GM12878 (cell line): ENCODE data around the gene EMSY. TPM values are rescaled to one million over a fixed set of nuclear protein-coding genes. Genes with fewer than 3 reads are reported as not detected.

Experiments used
- ATAC-seq: fragments of 200-7000 bp; cut with Tn5 transposase; 3 replicates; pipeline ENCODE4 v1.9.1; 2020; ENCODE audit warnings: mild to moderate bottlenecking, moderate library complexity
- BruUV-seq: library from RNA; stranded (reverse); fragments of 400-500 nt; replicated peaks from 2 replicates; lab custom pipeline; 2021; lab: Mats Ljungman, UMichigan
- CTCF ChIA-PET: fragments of 300-600 bp; sonication (Branson Sonifier 250); formaldehyde crosslinking; extraction: SDS; loops from one replicate; lab custom pipeline; 2021; ENCODE audit warnings: inconsistent platforms; lab: Yijun Ruan, JAX
- POLR2A ChIA-PET: fragments of 350-600 bp; formaldehyde crosslinking; extraction: SDS; loops from one replicate; lab custom pipeline; 2021; ENCODE audit warnings: inconsistent platforms; lab: Charles Lee
- RAD21 ChIA-PET: fragments of 300-600 bp; sonication (Branson Sonifier 250); formaldehyde crosslinking; loops from one replicate; lab custom pipeline; 2023; ENCODE audit warnings: antibody characterized with exemption; ENCODE audit not compliant: unreplicated experiment; lab: Charles Lee
- SMC1A ChIA-PET: fragments of 300-600 bp; sonication (Branson Sonifier 250); formaldehyde crosslinking; loops from one replicate; lab custom pipeline; 2023; ENCODE audit not compliant: unreplicated experiment, uncharacterized antibody; lab: Charles Lee
- DNase-seq: peaks from one replicate; pipeline ENCODE4 v3.0.0-alpha.2; 2011; ENCODE audit warnings: low read depth, low spot score
- FAIRE-seq: peaks from 3 replicates; lab custom pipeline; 2011; peaks lifted over from hg19 to GRCh38; lab: Jason Lieb, UNC
- H2AFZ ChIP-seq: 2 replicates; pipeline ENCODE4 v1.6.0; 2011; ENCODE audit warnings: low read depth, low read length, control low read depth; ENCODE audit not compliant: control insufficient read depth
- H3K27ac ChIP-seq: 2 replicates; pipeline ENCODE4 v1.5.1; 2011; ENCODE audit warnings: control low read depth; ENCODE audit not compliant: control insufficient read depth, insufficient read depth
- H3K27me3 ChIP-seq, 2 experiments: replicated peaks in 1 of 2; 2 replicates each; pipeline versions ENCODE4 v1.6.0 to v1.6.1; 2011; ENCODE audit warnings: low read length in 1 of 2; ENCODE audit not compliant: control insufficient read depth in 2 of 2, insufficient read depth in 2 of 2
- H3K36me3 ChIP-seq, 2 experiments: 2 replicates each; pipeline ENCODE4 v1.5.1; 2011; ENCODE audit warnings: low read length in 1 of 2; ENCODE audit not compliant: control insufficient read depth in 2 of 2, insufficient read depth in 2 of 2
- H3K4me1 ChIP-seq: 2 replicates; pipeline ENCODE4 v1.6.1; 2011; ENCODE audit warnings: mild to moderate bottlenecking, low read length, moderate library complexity, mixed read lengths; ENCODE audit not compliant: control insufficient read depth, insufficient read depth
- H3K4me2 ChIP-seq: 2 replicates; pipeline ENCODE4 v1.6.0; 2011; ENCODE audit warnings: control low read depth; ENCODE audit not compliant: control insufficient read depth, insufficient read depth
- H3K4me3 ChIP-seq: fragments of 200-600 bp; sonication (generic); 2 replicates; pipeline ENCODE4 v1.5.1; 2016
- H3K79me2 ChIP-seq: 2 replicates; pipeline ENCODE4 v1.6.0; 2011; ENCODE audit warnings: low read length; ENCODE audit not compliant: control insufficient read depth, insufficient read depth
- H3K9ac ChIP-seq: 2 replicates; pipeline ENCODE4 v1.8.0; 2011; ENCODE audit warnings: low read length, control low read depth, mixed read lengths; ENCODE audit not compliant: control insufficient read depth, insufficient read depth
- H3K9me3 ChIP-seq: replicated peaks from 3 replicates; pipeline ENCODE4 v1.5.1; 2011; ENCODE audit warnings: mild to moderate bottlenecking, low read length; ENCODE audit not compliant: control insufficient read depth, insufficient read depth
- H4K20me1 ChIP-seq: 2 replicates; pipeline ENCODE4 v1.6.0; 2011; ENCODE audit not compliant: control insufficient read depth, insufficient read depth
- BCL11A ChIP-seq: IDR thresholded peaks from 2 replicates; pipeline ENCODE4 v1.6.1; 2011; ENCODE audit warnings: low read depth, low read length
- BCL3 ChIP-seq: IDR thresholded peaks from 2 replicates; pipeline ENCODE4 v1.6.1; 2011; ENCODE audit warnings: borderline replicate concordance, low read depth, mild to moderate bottlenecking, moderate library complexity, low read length; ENCODE audit not compliant: insufficient read depth, poor library complexity, severe bottlenecking
- EGR1 ChIP-seq, 2 experiments: IDR thresholded peaks; 1 replicate in 1 of 2; 2 replicates in 1 of 2; pipeline ENCODE4 v1.6.1; 2011 to 2012; ENCODE audit warnings: low read depth in 2 of 2, low read length in 2 of 2, borderline replicate concordance in 1 of 2, mild to moderate bottlenecking in 1 of 2, moderate library complexity in 1 of 2
- FOXM1 ChIP-seq: IDR thresholded peaks from 2 replicates; pipeline ENCODE4 v1.6.1; 2012; ENCODE audit warnings: low read depth, mild to moderate bottlenecking, inconsistent platforms, low read length, moderate library complexity
- HDAC6 ChIP-seq: fragments of 200-600 bp; sonication (generic); IDR thresholded peaks from one replicate; pipeline ENCODE4 v1.8.0; 2017; ENCODE audit warnings: antibody characterized with exemption; ENCODE audit not compliant: unreplicated experiment
- MYC ChIP-seq: IDR thresholded peaks from 2 replicates; pipeline ENCODE4 v1.6.1; 2011; ENCODE audit warnings: mild to moderate bottlenecking, low read length, moderate library complexity, inconsistent platforms; ENCODE audit not compliant: insufficient read depth, insufficient replicate concordance, insufficient read length, severe bottlenecking
- POU2F2 ChIP-seq: IDR thresholded peaks from 3 replicates; pipeline ENCODE4 v1.6.1; 2011; ENCODE audit warnings: low read depth, mild to moderate bottlenecking, low read length, borderline replicate concordance
- RAD21 ChIP-seq: IDR thresholded peaks from 2 replicates; pipeline ENCODE4 v1.6.1; 2011; ENCODE audit warnings: mild to moderate bottlenecking, low read depth, low read length, moderate library complexity; ENCODE audit not compliant: insufficient read depth
- RELA ChIP-seq: fragments of 450-650 bp; IDR thresholded peaks from 2 replicates; pipeline ENCODE4 v1.8.0; 2014; ENCODE audit warnings: borderline replicate concordance; ENCODE audit not compliant: partially characterized antibody
- SP1 ChIP-seq: IDR thresholded peaks from one replicate; pipeline ENCODE4 v1.6.1; 2011; ENCODE audit warnings: low read depth, low read length
- SREBF1 ChIP-seq: IDR thresholded peaks from 2 replicates; pipeline ENCODE4 v1.6.1; 2012; ENCODE audit warnings: mild to moderate bottlenecking, low read length
- ZBED1 ChIP-seq: IDR thresholded peaks from 2 replicates; pipeline ENCODE4 v1.6.1; 2016; ENCODE audit warnings: borderline replicate concordance
- ZBTB40 ChIP-seq: fragments of 450-650 bp; IDR thresholded peaks from 2 replicates; pipeline ENCODE4 v1.6.1; 2016; ENCODE audit warnings: mild to moderate bottlenecking, moderate library complexity, borderline replicate concordance
- ZNF384 ChIP-seq: IDR thresholded peaks from 2 replicates; pipeline ENCODE4 v1.6.1; 2012; ENCODE audit warnings: low read depth, mild to moderate bottlenecking, low read length, improper control_type of control experiment, borderline replicate concordance
- ZNF622 ChIP-seq: fragments of 450-650 bp; IDR thresholded peaks from 2 replicates; pipeline ENCODE4 v1.6.1; 2017; ENCODE audit warnings: mild to moderate bottlenecking, inconsistent platforms
- ZZZ3 ChIP-seq: IDR thresholded peaks from 2 replicates; pipeline ENCODE4 v1.6.1; 2011; ENCODE audit warnings: low read depth; ENCODE audit not compliant: control insufficient read depth, insufficient read length
- WGBS: methylation state at CpG from one replicate; pipeline ENCODE4 v1.1.6; 2016; ENCODE audit warnings: low lambda C conversion rate; ENCODE audit not compliant: insufficient replicate concordance, insufficient coverage; ENCODE audit errors: missing lambda C conversion rate; 5-methylcytosine and 5-hydroxymethylcytosine counted together
- in situ Hi-C: fragments of 300-500 bp; cut with MboI; formaldehyde crosslinking; loops from 9 replicates; pipeline ENCODE4 v1.14.3; 2018; ENCODE audit warnings: mixed read lengths
- intact Hi-C: fragments of 100-400 bp; cut with micrococcal nuclease; formaldehyde crosslinking; loops from one replicate; pipeline ENCODE4 v1.14.2; 2022; ENCODE audit not compliant: unreplicated experiment
- polyA plus RNA-seq, 11 experiments: library from polyadenylated mRNA; depleted of rRNA in 4 of 11; unstranded in 6 of 11; stranded (reverse) in 5 of 11; fragments of >200 nt; fragmentation: Nextera tagmentation in 4 of 11; fragmentation: Illumina TruSeq in 1 of 11; extraction: Ambion mirVana in 4 of 11; extraction: Trizol in 1 of 11; gene quantifications; 1 replicate in 1 of 11; 2 replicates in 10 of 11; pipeline versions ENCODE4 v1.2.1 to v1.2.3, GENCODE V29; 2011 to 2016; ENCODE audit warnings: inconsistent platforms in 2 of 11, missing spikeins in 2 of 11, low read depth in 1 of 11
- total RNA-seq, 4 experiments: library from RNA; depleted of rRNA in 3 of 4; stranded (reverse); fragments of >200 nt in 3 of 4; fragmentation: Illumina TruSeq in 1 of 4; extraction: Trizol in 1 of 4; gene quantifications; 2 replicates each; pipeline versions ENCODE4 v1.2.1 to v1.2.3, GENCODE V29; 2013 to 2021

Gene EMSY
- total and polyA plus RNA-seq, 10 of the 15 experiments (the other 5 are each of a cell fraction or from before 2014, with no cell fraction given) = 9.3 to 26.9 (median 13.0) TPM

GRCh38 chr11:76510060-76511047, 65.5 kb downstream of the EMSY start:
- no peak for FAIRE-seq
- no peak overlapping the region for H3K4me3 ChIP-seq
- no peak overlapping the region for H3K9ac ChIP-seq
- ATAC-seq = no peak
- intact Hi-C loops (loop anchor here (10.0 kb wide), 2 partner anchors 166 to 306 kb away; partner anchors contain the start of gene WNT11), in situ Hi-C loops (no loop called here)
- no TSS peak for BruUV-seq
- ChIA-PET RAD21 (no interaction called here), CTCF (interaction anchor here (1.0 to 3.9 kb wide), 2 partner anchors 288 to 303 kb away, joined by 3 to 31 read pairs; partner anchors contain the start of gene WNT11), POLR2A (interaction anchor here (0.6 kb wide), 1 partner anchor 68 kb away, joined by 3 read pairs; no protein-coding TSS in a partner anchor), SMC1A (no interaction called here)
- TF ChIP-seq BCL11A (no peak), EGR1 (IDR thresholded peaks at IDR 0.05; ENCODE audit: borderline replicate concordance in 1 of 2, low read depth in 2 of 2, low read length in 2 of 2) (no peak), ZZZ3 (no peak), RELA (no peak), ZBTB40 (no peak), ZNF384 (no peak), ZBED1 (no peak), FOXM1 (no peak), POU2F2 (no peak), SREBF1 (no peak), SP1 (no peak), BCL3 (no peak), MYC (no peak), HDAC6 (no peak), RAD21 (no peak), ZNF622 (no peak)
- DNase-seq = no peak
- no peaks in the 10 kb centered on the region for H3K36me3 ChIP-seq
- no peaks in the 10 kb centered on the region for H3K4me1 ChIP-seq
- no peaks in the 10 kb centered on the region for H3K79me2 ChIP-seq
- H3K27me3 ChIP-seq = no peaks in the 10 kb centered on the region
- no peak overlapping the region for H3K27ac ChIP-seq
- WGBS = 97% methylated on average over 5 of the region's 5 CpGs
- no peak overlapping the region for H2AFZ ChIP-seq
- no peaks in the 10 kb centered on the region for H4K20me1 ChIP-seq
- H3K4me2 ChIP-seq = no peak overlapping the region
- no peaks in the 10 kb centered on the region for H3K9me3 ChIP-seq
